GM12892 (cell line): ENCODE data around the gene ZNF280A.
"Not testable (repeated sequence)": the region's sequence is repeated elsewhere in the genome, so short reads cannot be mapped to it uniquely, and the experiment has no call there.

Experiments used
- POLR2A ChIP-seq: IDR thresholded peaks from 2 replicates; pipeline ENCODE4 v1.6.1; 2011; ENCODE audit warnings: low read depth, low read length, control low read depth
- POLR2AphosphoS5 ChIP-seq: IDR thresholded peaks from 2 replicates; pipeline ENCODE4 v1.6.1; 2011; ENCODE audit warnings: low read depth, low read length, control low read depth
- TAF1 ChIP-seq: IDR thresholded peaks from 2 replicates; pipeline ENCODE4 v1.6.1; 2011; ENCODE audit warnings: low read depth, mild to moderate bottlenecking, control low read depth, low read length, borderline replicate concordance

DNA sequence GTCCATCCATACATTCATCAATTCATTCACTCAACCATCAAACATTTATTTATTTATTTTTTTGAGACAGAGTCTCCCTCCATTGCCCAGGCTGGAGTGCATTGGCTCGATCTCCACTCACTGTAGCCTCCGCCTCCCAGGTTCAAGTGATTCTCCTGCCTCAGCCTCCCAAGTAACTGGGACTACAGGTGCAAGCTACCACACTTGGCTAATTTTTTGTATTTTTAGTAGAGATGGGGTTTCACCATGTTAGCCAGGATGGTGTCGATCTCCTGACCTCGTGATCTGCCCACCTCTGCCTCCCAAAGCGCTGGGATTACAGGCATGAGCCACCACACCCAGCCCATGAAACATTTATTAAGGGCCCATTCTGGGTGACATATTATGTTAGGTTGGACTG lies 49.0 kb downstream of the ZNF280A start:
- TF ChIP-seq POLR2A, TAF1, POLR2AphosphoS5: not testable (repeated sequence)
